GM12801 (cell line): ENCODE data around the gene EDRF1.

Source experiments
- CTCF ChIP-seq: IDR thresholded peaks from one replicate; pipeline ENCODE4 v1.5.1; 2011; ENCODE audit warnings: control low read depth; ENCODE audit not compliant: insufficient read length; ENCODE audit errors: extremely low read depth

Gene EDRF1

GRCh38 chr10:125711110-125711750, 8.3 kb upstream of the EDRF1 start:
- no peak for TF ChIP-seq CTCF

GRCh38 chr10:125720002-125720382, 483 bp downstream of the EDRF1 start:
- TF ChIP-seq CTCF: no peak

GRCh38 chr10:125721035-125721434, 1.5 kb downstream of the EDRF1 start:
- no peak for TF ChIP-seq CTCF

GRCh38 chr10:125722811-125723210, 3.3 kb downstream of the EDRF1 start:
- no peak for TF ChIP-seq CTCF

- no peak for TF ChIP-seq CTCF
Observed at GRCh38 chr10:125726914-125727313, 7.4 kb downstream of the EDRF1 start.

GRCh38 chr10:125727436-125727835, 7.9 kb downstream of the EDRF1 start:
- no peak for TF ChIP-seq CTCF

- no peak for TF ChIP-seq CTCF
Observed at GRCh38 chr10:125734148-125734547, 14.6 kb downstream of the EDRF1 start.
